ENCODE results near the gene CA11.

The CA11 gene

GRCh38 chr19:48625891-48626327 lies 20.1 kb downstream of the CA11 start:
- H3K4me3 ChIP-seq (ENCODE audit: severe bottlenecking): no peak overlapping the region
- H3K9me3 ChIP-seq (ENCODE audit: severe bottlenecking): no peaks in the 10 kb centered on the region
- H3K27ac ChIP-seq (ENCODE audit: poor library complexity, severe bottlenecking): no peak overlapping the region
- DNase-seq (ENCODE audit: low spot score) (no peak), ATAC-seq (ENCODE audit: low read depth) (no peak)
- H3K27me3 ChIP-seq (ENCODE audit: insufficient read depth, poor library complexity, severe bottlenecking): no peaks in the 10 kb centered on the region
- peaks cover 7% of the 10 kb centered on the region for H3K4me1 ChIP-seq (ENCODE audit: insufficient read depth, poor library complexity, severe bottlenecking)
- no peak for TF ChIP-seq CTCF (IDR thresholded peaks at IDR 0.05; ENCODE audit: poor library complexity, severe bottlenecking)
- H3K36me3 ChIP-seq (ENCODE audit: low read depth): peaks cover 8% of the 10 kb centered on the region

DNA sequence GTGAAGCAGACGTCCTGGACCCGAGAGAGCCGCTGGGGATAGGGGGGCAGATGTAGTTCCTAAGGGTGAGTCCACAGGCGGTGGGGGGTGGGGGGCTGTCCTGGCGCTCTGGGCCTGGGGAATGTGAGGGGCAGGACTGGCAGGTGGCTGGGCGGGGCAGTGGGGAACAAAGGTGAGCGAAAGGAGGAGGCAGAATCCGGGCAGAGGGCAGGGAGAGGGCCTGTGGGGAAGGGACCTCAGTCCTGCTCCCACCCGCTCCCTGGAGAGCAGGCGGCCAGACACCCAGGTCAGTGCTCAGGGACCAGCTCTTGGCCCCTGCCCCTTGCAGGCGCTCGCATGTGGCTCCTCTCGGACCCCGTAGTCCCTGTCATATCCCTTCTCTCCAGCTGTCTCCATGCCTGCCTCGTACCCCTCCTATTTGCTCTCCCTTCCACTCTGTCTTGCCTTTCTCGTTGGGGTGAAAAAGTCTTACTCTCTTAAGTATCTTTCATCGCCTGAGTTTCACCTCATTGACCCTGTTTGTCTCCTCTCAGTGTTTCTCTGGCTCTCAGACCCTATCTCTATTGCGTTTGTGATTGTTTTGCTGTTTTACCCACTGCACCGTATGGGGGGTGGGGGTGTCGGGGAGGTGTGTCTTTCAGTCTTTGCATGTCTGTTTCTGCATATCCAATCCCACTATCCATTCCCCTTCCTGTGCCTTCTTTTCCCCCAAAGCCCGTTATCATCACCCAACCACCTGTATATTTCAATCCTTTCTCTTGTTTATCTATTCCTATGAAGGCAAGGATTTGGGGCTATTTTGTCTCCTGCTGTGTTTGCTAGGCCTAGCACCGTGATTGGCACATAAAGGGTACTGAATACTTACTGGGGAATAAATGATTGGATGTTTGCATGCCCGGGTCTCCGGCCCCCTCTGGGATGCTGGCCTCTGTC lies 20.9 kb downstream of the CA11 start:
- Histone ChIP-seq H3K4me3 (ENCODE audit: severe bottlenecking) (no peak overlapping the region), H3K9me3 (ENCODE audit: severe bottlenecking) (no peaks in the 10 kb centered on the region), H3K27me3 (ENCODE audit: insufficient read depth, poor library complexity, severe bottlenecking) (no peaks in the 10 kb centered on the region), H3K36me3 (ENCODE audit: low read depth) (peaks cover 4% of the 10 kb centered on the region; the same call in 1 of the 2 replicates), H3K4me1 (ENCODE audit: insufficient read depth, poor library complexity, severe bottlenecking) (peaks cover 7% of the 10 kb centered on the region), H3K27ac (ENCODE audit: poor library complexity, severe bottlenecking) (no peak overlapping the region)
- TF ChIP-seq CTCF (IDR thresholded peaks at IDR 0.05; ENCODE audit: poor library complexity, severe bottlenecking): no peak
- ATAC-seq (ENCODE audit: low read depth) (no peak), DNase-seq (ENCODE audit: low spot score) (no peak)

GRCh38 chr19:48624067-48624594 lies 21.9 kb downstream of the CA11 start:
- ATAC-seq (ENCODE audit: low read depth): peak; percentile 83
- no peak for TF ChIP-seq CTCF (IDR thresholded peaks at IDR 0.05; ENCODE audit: poor library complexity, severe bottlenecking)
- H3K36me3 ChIP-seq (ENCODE audit: low read depth): peaks cover 4% of the 10 kb centered on the region; the same call in 1 of the 2 replicates
- H3K27ac ChIP-seq (ENCODE audit: poor library complexity, severe bottlenecking): peak overlapping the region; percentile 27
- H3K27me3 ChIP-seq (ENCODE audit: insufficient read depth, poor library complexity, severe bottlenecking): no peaks in the 10 kb centered on the region
- peak overlapping the region; percentile 6 for H3K4me3 ChIP-seq (ENCODE audit: severe bottlenecking)
- peaks cover 7% of the 10 kb centered on the region for H3K4me1 ChIP-seq (ENCODE audit: insufficient read depth, poor library complexity, severe bottlenecking)
- peak; percentile 97 for DNase-seq (ENCODE audit: low spot score)
- H3K9me3 ChIP-seq (ENCODE audit: severe bottlenecking): no peaks in the 10 kb centered on the region

DNA sequence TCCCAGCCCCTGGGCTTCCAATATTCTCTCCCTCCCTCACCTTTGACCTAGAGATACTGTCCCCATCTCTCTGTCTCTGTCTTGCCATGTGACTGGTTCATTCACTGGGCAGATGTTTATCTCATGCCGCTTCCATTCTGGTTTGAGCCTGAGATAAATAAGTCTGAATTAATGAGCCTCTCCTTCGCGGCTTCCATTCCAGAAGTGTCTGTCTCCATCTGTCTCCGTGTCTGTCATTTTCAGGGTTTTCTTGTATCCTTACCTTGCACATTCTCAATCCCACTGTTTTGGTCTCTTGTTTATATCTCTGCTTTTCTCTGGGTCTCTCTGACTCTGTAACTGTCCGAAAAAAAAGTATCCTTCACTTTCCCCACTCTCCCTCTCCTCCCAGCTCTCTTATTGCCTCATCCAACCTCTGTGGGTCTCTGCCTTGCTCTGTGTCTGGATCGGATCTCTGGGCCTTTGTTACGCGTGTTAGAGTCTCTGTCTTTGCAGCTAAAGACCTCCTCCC lies 22.4 kb downstream of the CA11 start:
- H3K27ac ChIP-seq (ENCODE audit: poor library complexity, severe bottlenecking): peak overlapping the region; percentile 27
- H3K4me3 ChIP-seq (ENCODE audit: severe bottlenecking): peak overlapping the region; percentile 6
- ATAC-seq (ENCODE audit: low read depth) (no peak), DNase-seq (ENCODE audit: low spot score) (no peak)
- TF ChIP-seq CTCF (IDR thresholded peaks at IDR 0.05; ENCODE audit: poor library complexity, severe bottlenecking): no peak
- peaks cover 4% of the 10 kb centered on the region; the same call in 1 of the 2 replicates for H3K36me3 ChIP-seq (ENCODE audit: low read depth)
- H3K9me3 ChIP-seq (ENCODE audit: severe bottlenecking): no peaks in the 10 kb centered on the region
- H3K4me1 ChIP-seq (ENCODE audit: insufficient read depth, poor library complexity, severe bottlenecking): peaks cover 7% of the 10 kb centered on the region
- H3K27me3 ChIP-seq (ENCODE audit: insufficient read depth, poor library complexity, severe bottlenecking): no peaks in the 10 kb centered on the region
